Activated CD8-positive, alpha-beta T cell treated with anti-CD3 and anti-CD28 coated beads, Interleukin-2, amount 10 ng/mL, durations not matched to agents 7 days and 5 days (primary cell): ENCODE measurements around the gene PRPF39. TPM values are rescaled to one million over a fixed set of nuclear protein-coding genes. Genes with fewer than 3 reads are reported as not detected.
A peak's percentile ranks its signal among the peaks of the same experiment; 100 is the strongest.

ENCODE experiments used
- ATAC-seq: fragments of 150-1000 bp; cut with Tn5 transposase; one replicate; pipeline ENCODE4 v1.10.0; 2021; ENCODE audit warnings: moderate library complexity
- CTCF ChIA-PET: fragments of 350-600 bp; sonication (Branson Sonifier 250); formaldehyde crosslinking; loops from one replicate; lab custom pipeline; 2021; ENCODE audit warnings: antibody characterized with exemption; lab: Charles Lee
- POLR2A ChIA-PET: fragments of 350-600 bp; sonication (Branson Sonifier 250); formaldehyde crosslinking; loops from one replicate; lab custom pipeline; 2021; ENCODE audit warnings: antibody characterized with exemption; lab: Charles Lee
- DNase-seq: peaks from one replicate; pipeline ENCODE4 v3.0.0-alpha.2; 2020
- H3K27ac Mint-ChIP-seq: one replicate; pipeline ENCODE4 v1.8.0; 2021; ENCODE audit warnings: mild to moderate bottlenecking, mixed read lengths
- H3K27me3 Mint-ChIP-seq: one replicate; pipeline ENCODE4 v1.8.0; 2021; ENCODE audit warnings: low read depth, mixed read lengths
- H3K36me3 Mint-ChIP-seq: one replicate; pipeline ENCODE4 v1.8.0; 2021; ENCODE audit warnings: low read depth, mixed read lengths
- H3K4me1 Mint-ChIP-seq: one replicate; pipeline ENCODE4 v1.8.0; 2021; ENCODE audit warnings: low read depth, mixed read lengths
- H3K4me3 Mint-ChIP-seq: one replicate; pipeline ENCODE4 v1.8.0; 2021; ENCODE audit warnings: mild to moderate bottlenecking, mixed read lengths
- H3K9me3 Mint-ChIP-seq: one replicate; pipeline ENCODE4 v1.8.0; 2022; ENCODE audit warnings: mixed read lengths; ENCODE audit not compliant: insufficient read depth
- total RNA-seq, 2 experiments: library from RNA; stranded (reverse); gene quantifications; one replicate each; pipeline ENCODE4 v1.2.3, GENCODE V29; 2021

Gene PRPF39
- total RNA-seq, 2 experiments from 2014 or later, result 41.0 to 41.6 TPM

DNA sequence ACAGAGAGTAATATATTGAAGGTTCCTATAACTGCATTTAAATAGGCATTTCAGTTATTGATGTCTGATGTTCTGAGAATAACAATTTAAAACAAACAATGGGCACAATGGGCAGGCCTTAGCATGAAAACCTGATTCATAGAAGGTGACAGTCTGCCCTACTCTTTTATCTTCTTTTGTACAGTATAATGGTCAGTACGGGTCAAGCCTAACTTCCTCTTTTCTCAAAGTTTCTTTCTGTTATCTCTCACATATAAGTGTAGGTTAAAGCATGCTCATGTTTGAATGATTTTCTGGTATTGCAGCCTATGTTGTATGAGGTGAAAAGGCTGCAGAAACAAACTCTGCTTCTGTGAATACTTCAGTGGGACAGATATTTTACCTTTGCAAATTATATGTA is 36.2 kb downstream of the PRPF39 start:
- Mint-ChIP-seq H3K4me3 (no peak overlapping the region), H3K36me3 (peaks cover 52% of the 10 kb centered on the region), H3K4me1 (no peaks in the 10 kb centered on the region), H3K27me3 (no peaks in the 10 kb centered on the region), H3K9me3 (no peaks in the 10 kb centered on the region), H3K27ac (no peak overlapping the region)
- no peak for DNase-seq
- CTCF ChIA-PET, result interaction anchor here (0.7 kb wide), 1 partner anchor 54 kb away, joined by 3 read pairs; no protein-coding TSS in a partner anchor
- POLR2A ChIA-PET, result no interaction called here
- no peak for ATAC-seq

DNA sequence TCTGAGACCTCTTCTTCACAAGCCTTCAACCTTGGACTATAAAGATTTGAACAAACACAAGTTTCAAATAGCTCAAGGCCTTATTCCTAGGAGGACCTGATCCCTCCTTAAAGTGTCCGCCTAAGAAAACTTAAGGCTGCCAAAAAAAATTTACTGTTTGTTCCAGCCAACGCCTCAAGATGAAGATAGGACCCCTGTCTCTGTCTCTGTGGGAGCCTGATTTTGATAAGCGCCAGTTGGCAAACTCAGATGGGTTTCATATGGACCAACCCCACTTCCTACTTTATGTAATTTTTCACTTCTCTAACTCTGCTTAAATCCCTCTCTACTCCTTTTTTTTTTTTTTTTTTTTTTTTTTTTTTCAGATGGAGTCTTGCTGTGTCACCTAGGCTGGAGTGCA is 39.4 kb downstream of the PRPF39 start:
- CTCF ChIA-PET, result no interaction called here
- H3K4me3 Mint-ChIP-seq, result no peak overlapping the region

DNA sequence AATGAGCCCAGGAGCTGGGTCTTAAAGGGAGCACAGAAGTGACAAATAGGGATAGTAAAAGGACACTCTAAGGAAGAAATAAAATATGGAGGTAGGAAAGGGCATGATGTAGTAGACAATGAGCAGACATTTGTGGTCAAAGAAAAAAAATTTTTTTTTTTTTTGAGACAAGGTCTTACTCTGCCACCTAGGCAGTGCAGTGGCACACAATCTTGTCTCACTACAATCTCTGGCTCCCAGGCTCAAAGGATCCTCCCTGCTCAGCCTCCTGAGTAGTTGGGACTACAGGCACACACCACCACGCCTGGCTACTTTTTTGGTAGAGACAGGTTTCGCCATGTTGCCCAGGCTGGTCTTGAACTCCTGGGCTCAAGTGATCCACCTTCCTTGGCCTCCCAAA is 41.8 kb downstream of the PRPF39 start:
- peaks cover 2% of the 10 kb centered on the region for H3K4me1 Mint-ChIP-seq

More for the DNA sequence above, 39.4 kb downstream of the PRPF39 start:
- DNase-seq (no peak), ATAC-seq (no peak)
- H3K27me3 Mint-ChIP-seq, result no peaks in the 10 kb centered on the region
- H3K4me1 Mint-ChIP-seq, result no peaks in the 10 kb centered on the region
- no peaks in the 10 kb centered on the region for H3K9me3 Mint-ChIP-seq
- peaks cover 48% of the 10 kb centered on the region for H3K36me3 Mint-ChIP-seq
- no peak overlapping the region for H3K27ac Mint-ChIP-seq
- POLR2A ChIA-PET, result interaction anchor here (0.5 kb wide), 1 partner anchor 42 kb away, joined by 5 read pairs; no protein-coding TSS in a partner anchor

DNA sequence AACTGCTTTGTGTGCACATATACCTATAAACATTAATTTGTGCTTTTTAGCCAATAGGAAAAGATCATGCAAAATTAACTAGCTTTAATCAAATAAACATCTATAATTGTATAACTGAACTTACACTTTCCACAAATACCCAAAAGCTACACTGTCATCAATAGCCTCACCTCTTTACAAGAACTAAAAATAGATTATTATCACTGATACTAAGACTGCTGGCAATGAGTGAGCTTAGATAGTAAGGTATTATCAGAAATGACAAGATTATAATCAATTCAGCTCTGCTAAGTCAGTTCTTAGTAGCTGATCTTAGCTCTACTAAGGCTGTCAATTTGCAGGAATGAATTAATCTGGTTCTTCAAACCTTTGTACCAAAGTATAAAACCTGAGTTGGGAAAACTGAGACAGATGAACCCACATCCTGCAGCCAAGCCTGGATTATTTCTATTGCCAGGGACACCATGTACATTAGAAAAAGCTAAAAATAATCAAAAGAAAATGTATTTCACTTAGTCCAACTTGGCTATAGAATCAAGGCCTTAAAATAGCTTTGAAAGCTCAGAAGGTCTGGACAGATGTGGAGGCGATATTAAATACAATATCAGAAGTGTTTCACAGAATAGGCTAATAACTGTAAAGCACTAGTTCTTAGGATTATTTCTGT is 45.2 kb downstream of the PRPF39 start:
- Mint-ChIP-seq H3K27me3 (no peaks in the 10 kb centered on the region), H3K9me3 (no peaks in the 10 kb centered on the region), H3K4me1 (peaks cover 14% of the 10 kb centered on the region), H3K27ac (no peak overlapping the region), H3K36me3 (peaks cover 18% of the 10 kb centered on the region), H3K4me3 (no peak overlapping the region)
- ATAC-seq, result no peak
- CTCF ChIA-PET, result interaction anchor here (0.6 to 1.4 kb wide), 3 partner anchors 12 to 139 kb away, joined by 3 to 7 read pairs (median 3); no protein-coding TSS in a partner anchor
- POLR2A ChIA-PET, result no interaction called here
- no peak for DNase-seq

More for the DNA sequence above, 41.8 kb downstream of the PRPF39 start:
- Mint-ChIP-seq H3K27me3 (no peaks in the 10 kb centered on the region), H3K9me3 (no peaks in the 10 kb centered on the region), H3K4me3 (no peak overlapping the region), H3K36me3 (peaks cover 34% of the 10 kb centered on the region), H3K27ac (no peak overlapping the region)
- CTCF ChIA-PET, result no interaction called here
- DNase-seq, result no peak
- no peak for ATAC-seq
- POLR2A ChIA-PET, result interaction anchor here (0.6 kb wide), 1 partner anchor 153 kb away, joined by 3 read pairs; no protein-coding TSS in a partner anchor

DNA sequence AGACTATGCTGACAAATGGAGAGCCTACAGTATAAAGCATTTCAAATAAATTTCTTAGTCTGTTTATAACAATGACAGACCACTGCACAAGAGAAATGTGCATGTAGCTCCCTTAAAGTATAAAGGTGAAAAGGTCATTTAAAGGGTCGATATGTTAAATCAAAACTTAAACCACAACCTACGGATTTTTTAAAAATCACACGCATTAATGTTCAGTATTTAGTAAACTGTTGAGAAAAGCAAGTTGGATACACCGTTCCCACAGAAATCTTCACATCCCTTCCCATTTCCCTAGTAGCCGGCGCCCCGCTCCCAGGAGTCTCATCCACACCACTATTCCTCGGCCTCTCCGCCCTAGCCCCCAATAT is 49.8 kb downstream of the PRPF39 start:
- Mint-ChIP-seq H3K4me1 (peaks cover 30% of the 10 kb centered on the region), H3K36me3 (peaks cover 5% of the 10 kb centered on the region), H3K9me3 (no peaks in the 10 kb centered on the region), H3K27ac (peak overlapping the region; percentile 97), H3K27me3 (no peaks in the 10 kb centered on the region), H3K4me3 (peak overlapping the region; percentile 90)
- POLR2A ChIA-PET, result interaction anchor here (1.3 to 4.5 kb wide), 5 partner anchors 26 to 237 kb away, joined by 3 to 31 read pairs (median 6); partner anchors contain the start of genes KLHL28, MIS18BP1, PRPF39 and TOGARAM1
- CTCF ChIA-PET, result interaction anchor here (1.3 kb wide), 1 partner anchor 16 kb away, joined by 3 read pairs; no protein-coding TSS in a partner anchor
- ATAC-seq, result no peak
- DNase-seq, result no peak

DNA sequence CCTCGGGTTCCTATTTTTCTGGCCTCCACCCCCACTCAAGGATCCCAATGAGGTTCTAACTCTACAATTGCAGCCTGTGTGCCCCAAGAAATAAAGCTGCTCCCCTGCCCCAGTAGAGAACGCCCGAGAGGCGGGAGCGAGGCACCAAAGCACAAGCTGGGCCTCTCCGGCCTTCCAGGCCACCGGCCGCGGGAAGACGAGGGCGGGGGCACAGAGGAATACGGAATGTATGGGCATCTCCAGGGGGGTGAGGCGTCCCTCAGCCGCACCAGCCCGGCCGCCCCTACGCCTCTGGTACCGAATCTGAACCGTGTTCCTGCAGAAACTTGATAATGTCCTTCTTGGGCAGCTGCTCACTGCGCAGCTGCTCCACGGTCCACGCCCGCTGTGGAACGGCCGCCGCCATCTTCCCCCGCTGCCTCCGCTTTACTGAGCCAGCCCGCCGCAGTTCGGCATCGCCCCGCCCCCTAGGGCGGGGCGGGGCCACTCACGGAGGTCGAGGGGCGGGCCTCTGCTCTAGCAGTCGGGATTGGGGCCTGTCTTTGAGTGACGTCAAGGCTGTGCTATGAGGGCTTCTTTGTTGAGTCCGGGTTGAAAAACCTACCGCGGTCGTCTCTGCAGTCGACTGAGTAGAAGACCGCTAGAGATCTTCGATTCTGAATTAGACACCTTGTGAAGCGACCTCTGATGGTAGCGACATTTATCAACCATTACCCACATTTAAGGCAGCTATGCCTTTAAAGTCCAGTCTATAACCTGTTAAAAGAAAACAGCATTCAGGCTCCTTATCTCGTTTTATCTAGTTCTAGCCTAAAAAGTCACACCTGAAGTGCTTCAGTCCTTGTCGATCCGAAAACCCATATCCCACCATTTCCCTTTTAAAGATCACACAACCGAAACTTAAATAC is 50.4 kb downstream of the PRPF39 start, which contains the start of gene FKBP3:
Gene FKBP3, minus strand, starts transcription at position 431 of the 908 bp plus-strand sequence. Its CDS starts 25 bp downstream, at position 406.
- peak within 1 kb of the TSS; percentile 90 for H3K4me3 Mint-ChIP-seq
- POLR2A ChIA-PET, result interaction anchor here (1.3 to 4.5 kb wide), 5 partner anchors 27 to 238 kb away, joined by 3 to 31 read pairs (median 6); partner anchors contain the start of genes KLHL28, MIS18BP1, PRPF39 and TOGARAM1
- peak within 1 kb of the TSS; percentile 97 for H3K27ac Mint-ChIP-seq

DNA sequence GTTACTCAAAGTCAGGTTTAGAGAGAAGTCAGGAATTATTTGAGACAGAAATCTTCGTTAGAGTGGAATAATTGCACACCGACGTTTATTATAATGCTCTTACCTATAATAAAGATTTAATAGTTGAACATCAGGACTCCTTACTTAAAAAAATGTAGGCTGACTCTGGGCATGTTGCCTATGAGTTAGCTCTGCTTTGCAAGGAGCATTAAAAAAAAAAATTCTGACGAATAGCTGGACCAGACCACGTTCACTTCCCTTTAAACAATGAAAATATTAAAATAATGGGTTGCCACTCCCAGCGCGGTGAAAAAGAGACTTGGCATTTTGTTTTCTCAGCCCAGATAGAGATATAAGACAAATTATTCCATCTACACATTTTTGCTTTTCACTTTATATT is 51.2 kb downstream of the PRPF39 start:
- H3K36me3 Mint-ChIP-seq, result peaks cover 8% of the 10 kb centered on the region
- H3K27me3 Mint-ChIP-seq, result no peaks in the 10 kb centered on the region
- ChIA-PET CTCF (interaction anchor here (1.0 to 3.3 kb wide), 5 partner anchors 11 to 222 kb away, joined by 3 to 11 read pairs (median 8); partner anchors contain the start of genes MIS18BP1 and PRPF39), POLR2A (interaction anchor here (1.3 to 4.5 kb wide), 5 partner anchors 28 to 239 kb away, joined by 5 to 31 read pairs (median 6); partner anchors contain the start of genes KLHL28, MIS18BP1, PRPF39 and TOGARAM1)
- peak overlapping the region; percentile 97 for H3K27ac Mint-ChIP-seq
- H3K9me3 Mint-ChIP-seq, result no peaks in the 10 kb centered on the region
- peaks cover 38% of the 10 kb centered on the region for H3K4me1 Mint-ChIP-seq
- peak overlapping the region; percentile 90 for H3K4me3 Mint-ChIP-seq
- ATAC-seq (no peak), DNase-seq (no peak)

More for the DNA sequence above, 50.4 kb downstream of the PRPF39 start, which contains the start of gene FKBP3:
- H3K36me3 Mint-ChIP-seq, result peaks cover 8% of the 10 kb centered on the region
- no peaks in the 10 kb centered on the region for H3K9me3 Mint-ChIP-seq
- ATAC-seq, result peak; percentile 95
- DNase-seq, result peak; percentile 98
- H3K27me3 Mint-ChIP-seq, result no peaks in the 10 kb centered on the region
- CTCF ChIA-PET, result interaction anchor here (1.0 to 3.3 kb wide), 4 partner anchors 12 to 221 kb away, joined by 3 to 11 read pairs (median 8); partner anchors contain the start of genes MIS18BP1 and PRPF39
- peaks cover 36% of the 10 kb centered on the region for H3K4me1 Mint-ChIP-seq

DNA sequence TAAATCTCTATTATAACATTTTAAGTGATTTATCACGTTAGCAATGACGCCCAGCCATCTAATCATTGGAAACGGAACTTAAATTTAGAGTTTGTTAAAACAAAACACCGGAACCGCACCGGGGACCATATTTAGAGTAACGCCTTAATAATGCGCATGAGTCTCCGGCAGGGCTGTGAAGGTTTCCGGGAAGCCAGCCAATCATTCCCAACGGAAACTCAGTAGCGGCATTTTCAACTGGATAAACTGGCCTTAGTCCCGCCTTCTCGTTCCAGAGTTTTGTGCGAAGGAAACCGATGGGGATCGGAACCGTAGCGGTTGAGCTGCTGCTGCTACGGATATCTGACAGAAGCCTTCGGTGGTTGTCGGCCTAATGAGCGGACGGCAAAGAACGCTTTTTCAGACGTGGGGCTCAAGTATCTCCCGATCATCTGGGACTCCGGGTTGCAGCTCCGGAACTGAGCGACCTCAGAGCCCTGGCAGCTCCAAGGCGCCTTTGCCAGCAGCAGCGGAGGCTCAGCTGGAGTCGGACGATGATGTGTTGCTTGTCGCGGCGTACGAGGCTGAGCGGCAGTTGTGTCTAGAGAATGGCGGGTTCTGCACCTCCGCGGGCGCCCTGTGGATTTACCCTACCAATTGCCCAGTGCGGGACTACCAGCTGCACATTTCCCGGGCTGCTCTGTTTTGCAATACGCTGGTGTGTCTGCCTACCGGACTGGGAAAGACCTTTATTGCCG is 51.9 kb downstream of the PRPF39 start, which contains the start of gene FANCM:
Gene FANCM, plus strand, starts transcription at position 272 of the 737 bp plus-strand sequence. Its CDS starts 102 bp downstream, at position 374.
- Mint-ChIP-seq H3K4me3 (peak within 1 kb of the TSS; percentile 90), H3K9me3 (no peaks in the 10 kb centered on the region), H3K27me3 (no peaks in the 10 kb centered on the region), H3K4me1 (peaks cover 40% of the 10 kb centered on the region), H3K27ac (peak within 1 kb of the TSS; percentile 97), H3K36me3 (peaks cover 14% of the 10 kb centered on the region)
- ATAC-seq, result peak; percentile 58
- peak; percentile 92 for DNase-seq
- CTCF ChIA-PET, result interaction anchor here (0.7 to 3.3 kb wide), 8 partner anchors 11 to 383 kb away, joined by 3 to 11 read pairs (median 7); partner anchors contain the start of gene PRPF39
- POLR2A ChIA-PET, result interaction anchor here (0.8 to 4.5 kb wide), 4 partner anchors 19 to 173 kb away, joined by 4 to 31 read pairs (median 12); partner anchors contain the start of genes KLHL28, MIS18BP1, PRPF39 and TOGARAM1

DNA sequence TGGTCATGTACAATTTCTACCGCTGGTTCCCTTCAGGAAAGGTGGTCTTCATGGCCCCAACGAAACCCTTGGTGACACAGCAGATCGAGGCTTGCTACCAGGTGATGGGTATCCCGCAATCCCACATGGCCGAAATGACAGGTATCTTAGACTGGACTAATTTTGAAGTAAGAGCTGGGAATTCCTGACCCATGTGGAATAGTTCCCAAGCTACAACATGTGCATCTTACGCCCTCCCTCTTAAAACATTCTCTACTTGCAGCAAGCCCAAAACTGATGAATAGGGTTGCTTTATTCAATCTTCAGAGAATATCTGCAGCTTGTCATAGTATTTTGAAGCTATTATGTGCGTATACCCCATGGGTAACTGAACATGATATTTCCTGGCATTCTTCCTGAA is 52.5 kb downstream of the PRPF39 start:
- H3K4me3 Mint-ChIP-seq, result peak overlapping the region; percentile 90
- POLR2A ChIA-PET, result interaction anchor here (0.8 to 4.5 kb wide), 5 partner anchors 19 to 174 kb away, joined by 3 to 31 read pairs (median 6); partner anchors contain the start of genes KLHL28, MIS18BP1, PRPF39 and TOGARAM1
- peaks cover 15% of the 10 kb centered on the region for H3K36me3 Mint-ChIP-seq
- CTCF ChIA-PET, result interaction anchor here (0.7 to 3.3 kb wide), 9 partner anchors 10 to 384 kb away, joined by 3 to 11 read pairs (median 6); partner anchors contain the start of gene PRPF39
- no peaks in the 10 kb centered on the region for H3K27me3 Mint-ChIP-seq
- no peaks in the 10 kb centered on the region for H3K9me3 Mint-ChIP-seq
- peak overlapping the region; percentile 97 for H3K27ac Mint-ChIP-seq
- H3K4me1 Mint-ChIP-seq, result peaks cover 38% of the 10 kb centered on the region
- DNase-seq, result no peak
- ATAC-seq, result no peak

DNA sequence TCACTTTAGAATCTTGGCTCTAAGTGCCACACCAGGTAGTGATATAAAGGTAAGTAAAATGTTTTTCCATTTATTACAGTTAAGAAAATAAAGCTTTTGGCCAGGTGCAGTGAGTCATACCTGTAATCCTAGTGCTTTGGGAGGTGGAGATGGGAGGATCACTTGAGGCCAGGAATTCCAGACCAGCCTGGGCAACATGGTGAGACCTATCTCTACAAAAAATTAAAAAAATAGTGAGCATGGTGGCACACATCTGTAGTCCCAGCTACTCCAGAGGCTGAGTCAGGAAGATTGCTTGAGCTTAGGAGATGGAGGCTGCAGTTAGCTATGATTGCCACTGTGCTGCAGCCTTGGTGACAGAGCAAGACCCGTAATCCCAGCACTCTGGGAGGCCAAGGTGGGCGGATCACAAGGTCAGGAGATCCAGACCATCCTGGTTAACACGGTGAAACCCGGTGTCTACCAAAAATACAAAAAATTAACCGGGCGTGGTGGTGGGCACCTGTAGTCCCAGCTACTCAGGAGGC is 56.8 kb downstream of the PRPF39 start:
- Mint-ChIP-seq H3K4me3 (no peak overlapping the region), H3K27me3 (no peaks in the 10 kb centered on the region), H3K36me3 (peaks cover 29% of the 10 kb centered on the region), H3K9me3 (no peaks in the 10 kb centered on the region), H3K27ac (no peak overlapping the region), H3K4me1 (peaks cover 39% of the 10 kb centered on the region)
- POLR2A ChIA-PET, result no interaction called here
- ATAC-seq (no peak), DNase-seq (no peak)
- CTCF ChIA-PET, result interaction anchor here (0.9 kb wide), 1 partner anchor 61 kb away, joined by 3 read pairs; no protein-coding TSS in a partner anchor
